IPS-20b (cell line): Measurements from ENCODE around the gene CDC7.

Experiments
- H3K27ac ChIP-seq: one replicate; pipeline ENCODE4 v1.5.1; 2013; ENCODE audit warnings: low read length
- H3K27me3 ChIP-seq: 2 replicates; pipeline ENCODE4 v1.6.1; 2013; ENCODE audit warnings: mild to moderate bottlenecking, low read length, inconsistent platforms; ENCODE audit not compliant: insufficient read depth
- H3K36me3 ChIP-seq: 2 replicates; pipeline ENCODE4 v1.6.1; 2013; ENCODE audit warnings: low read depth, mild to moderate bottlenecking, inconsistent platforms, low read length, moderate library complexity; ENCODE audit not compliant: insufficient read depth
- H3K4me1 ChIP-seq: 2 replicates; pipeline ENCODE4 v1.6.1; 2013; ENCODE audit warnings: mild to moderate bottlenecking, control low read depth, inconsistent platforms, low read length, moderate library complexity; ENCODE audit not compliant: insufficient read depth
- H3K4me3 ChIP-seq: 2 replicates; pipeline ENCODE4 v1.5.1; 2013; ENCODE audit warnings: mild to moderate bottlenecking, low read length, inconsistent platforms
- H3K9ac ChIP-seq: 2 replicates; pipeline ENCODE4 v1.6.1; 2013; ENCODE audit warnings: low read depth, mild to moderate bottlenecking, inconsistent platforms, low read length, moderate library complexity
- H3K9me3 ChIP-seq: 2 replicates; pipeline ENCODE4 v1.6.1; 2013; ENCODE audit warnings: mild to moderate bottlenecking, low read depth, low read length, inconsistent platforms; ENCODE audit not compliant: insufficient read depth

Gene CDC7

DNA sequence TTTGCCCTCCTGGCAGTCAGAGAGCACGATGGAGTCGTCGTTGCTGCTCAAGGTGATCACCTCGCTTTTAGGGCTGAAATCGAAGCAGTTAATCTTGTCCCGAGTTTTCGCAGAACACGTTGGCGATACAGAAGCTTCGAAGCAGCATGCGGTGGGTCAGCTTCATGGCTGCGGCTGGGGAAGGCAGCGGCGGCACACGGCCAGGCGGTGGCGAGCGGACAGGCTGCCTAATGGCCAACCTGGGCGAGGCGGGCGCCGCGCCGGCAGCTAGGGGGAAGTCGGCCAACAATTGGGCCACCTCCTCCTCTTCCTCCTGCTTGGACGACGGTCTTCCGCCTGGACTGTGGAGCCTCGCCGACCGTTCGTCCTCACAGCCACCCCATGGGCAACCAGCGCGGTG, 34.8 kb downstream of the CDC7 start:
- Histone ChIP-seq H3K4me3 (no peak overlapping the region), H3K36me3 (no peaks in the 10 kb centered on the region), H3K27me3 (no peaks in the 10 kb centered on the region), H3K27ac (no peak overlapping the region), H3K9me3 (no peaks in the 10 kb centered on the region), H3K9ac (no peak overlapping the region), H3K4me1 (no peaks in the 10 kb centered on the region)

DNA sequence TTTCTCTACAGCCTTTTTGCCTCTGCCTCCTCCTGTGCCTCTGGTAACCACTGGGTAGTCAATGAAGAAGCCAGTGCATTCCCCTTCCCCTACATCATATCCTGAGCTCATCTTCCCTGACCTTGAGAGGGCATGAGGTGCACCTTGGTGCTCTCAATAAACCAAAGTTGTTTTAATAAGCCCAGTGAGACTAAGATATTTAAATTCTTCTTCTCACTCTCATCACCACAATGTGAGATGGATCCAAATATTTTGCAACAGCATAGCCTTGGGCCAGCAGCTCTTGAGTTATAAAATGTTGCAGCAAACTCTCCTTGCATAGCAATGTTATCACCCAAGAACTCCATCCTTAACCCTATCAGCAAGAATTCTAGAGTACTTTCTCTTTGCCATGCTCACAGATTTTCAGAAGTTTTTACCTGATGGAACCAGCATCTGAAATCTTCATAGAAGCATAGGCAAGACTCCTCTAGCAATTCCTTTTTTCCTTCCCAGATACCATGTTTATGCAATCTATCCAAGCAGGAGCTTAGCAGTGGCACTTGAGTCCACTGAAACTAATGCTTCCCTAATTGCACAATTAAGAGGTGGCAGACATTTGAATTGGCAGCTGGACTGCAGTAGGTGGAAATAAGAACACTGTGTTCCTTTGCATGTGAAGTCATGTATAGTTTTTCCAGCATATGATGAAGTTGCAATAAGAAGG, 36.8 kb downstream of the CDC7 start:
- Histone ChIP-seq H3K27me3 (no peaks in the 10 kb centered on the region), H3K9ac (no peak overlapping the region), H3K36me3 (no peaks in the 10 kb centered on the region), H3K27ac (no peak overlapping the region), H3K4me1 (no peaks in the 10 kb centered on the region), H3K4me3 (no peak overlapping the region), H3K9me3 (no peaks in the 10 kb centered on the region)

DNA sequence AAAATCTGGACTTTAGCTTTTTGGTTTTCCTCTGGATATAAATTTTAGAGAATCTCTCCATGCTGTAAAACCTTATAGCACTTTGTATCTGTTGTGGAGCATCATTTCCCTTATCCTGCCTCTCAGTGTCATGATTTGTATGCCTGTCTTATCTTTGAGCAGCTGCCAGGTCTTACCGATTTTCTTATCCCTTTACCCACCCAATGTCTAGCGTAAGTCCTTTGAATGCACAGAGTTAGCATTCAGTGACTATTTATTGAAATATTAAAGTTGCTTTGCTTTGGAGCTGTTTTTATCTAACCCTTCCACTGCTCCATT, 37.3 kb downstream of the CDC7 start:
- no peak overlapping the region for H3K9ac ChIP-seq
- H3K36me3 ChIP-seq: no peaks in the 10 kb centered on the region
- no peaks in the 10 kb centered on the region for H3K27me3 ChIP-seq
- H3K9me3 ChIP-seq: no peaks in the 10 kb centered on the region
- H3K4me3 ChIP-seq: no peak overlapping the region
- no peaks in the 10 kb centered on the region for H3K4me1 ChIP-seq
- no peak overlapping the region for H3K27ac ChIP-seq

DNA sequence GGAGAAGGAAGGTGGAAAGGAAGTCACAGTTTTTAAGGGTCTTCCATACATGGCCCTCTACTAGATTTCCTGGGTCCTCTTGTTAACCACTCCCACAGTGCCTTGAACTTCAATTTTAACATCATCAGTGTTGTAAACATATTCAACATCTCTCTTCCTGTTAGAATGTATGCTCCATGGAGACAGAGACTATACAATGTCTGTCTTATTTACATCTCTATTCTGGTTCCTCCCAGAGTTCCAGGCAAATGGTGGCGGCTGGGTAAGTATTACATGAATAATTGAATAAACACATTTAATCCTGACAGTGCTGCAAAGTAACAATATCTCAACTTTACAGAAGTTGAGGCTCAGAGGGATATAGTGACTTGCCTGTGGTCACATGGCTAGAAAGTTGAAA, 40.3 kb downstream of the CDC7 start:
- Histone ChIP-seq H3K9me3 (no peaks in the 10 kb centered on the region), H3K4me1 (no peaks in the 10 kb centered on the region), H3K27ac (no peak overlapping the region), H3K4me3 (no peak overlapping the region), H3K27me3 (no peaks in the 10 kb centered on the region), H3K9ac (no peak overlapping the region), H3K36me3 (no peaks in the 10 kb centered on the region)

DNA sequence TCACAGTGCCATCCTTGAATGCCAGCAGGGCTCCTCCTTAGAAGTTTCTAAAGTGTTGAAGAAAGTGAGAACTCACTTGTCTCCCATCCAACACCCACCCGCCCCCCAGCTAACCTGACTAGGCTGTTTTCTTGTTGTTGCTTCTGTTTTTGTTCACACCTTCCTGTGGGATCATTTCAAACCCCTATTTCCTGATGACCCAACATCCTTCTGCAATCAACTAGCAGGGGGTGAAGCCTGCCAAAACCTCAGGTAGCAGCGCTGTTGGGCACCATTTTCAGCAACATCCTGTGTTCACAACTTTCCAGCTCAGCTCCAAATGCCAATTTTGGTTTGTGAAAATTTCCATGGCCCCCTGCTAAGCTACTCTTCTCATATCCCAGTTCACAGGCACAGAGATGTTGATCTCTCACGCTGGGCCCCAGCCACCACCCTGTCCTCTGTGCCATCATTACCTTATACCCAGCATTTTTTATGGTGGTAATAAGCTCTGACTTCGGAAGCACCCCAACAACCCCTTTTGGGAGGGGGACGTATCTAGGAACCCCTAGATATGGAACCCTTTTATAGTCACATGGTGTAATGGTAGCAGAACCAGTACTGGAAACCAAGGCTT, 41.4 kb downstream of the CDC7 start:
- H3K4me3 ChIP-seq: no peak overlapping the region
- H3K27ac ChIP-seq: no peak overlapping the region
- H3K36me3 ChIP-seq: no peaks in the 10 kb centered on the region
- no peaks in the 10 kb centered on the region for H3K4me1 ChIP-seq
- no peaks in the 10 kb centered on the region for H3K9me3 ChIP-seq
- no peaks in the 10 kb centered on the region for H3K27me3 ChIP-seq
- H3K9ac ChIP-seq: no peak overlapping the region

DNA sequence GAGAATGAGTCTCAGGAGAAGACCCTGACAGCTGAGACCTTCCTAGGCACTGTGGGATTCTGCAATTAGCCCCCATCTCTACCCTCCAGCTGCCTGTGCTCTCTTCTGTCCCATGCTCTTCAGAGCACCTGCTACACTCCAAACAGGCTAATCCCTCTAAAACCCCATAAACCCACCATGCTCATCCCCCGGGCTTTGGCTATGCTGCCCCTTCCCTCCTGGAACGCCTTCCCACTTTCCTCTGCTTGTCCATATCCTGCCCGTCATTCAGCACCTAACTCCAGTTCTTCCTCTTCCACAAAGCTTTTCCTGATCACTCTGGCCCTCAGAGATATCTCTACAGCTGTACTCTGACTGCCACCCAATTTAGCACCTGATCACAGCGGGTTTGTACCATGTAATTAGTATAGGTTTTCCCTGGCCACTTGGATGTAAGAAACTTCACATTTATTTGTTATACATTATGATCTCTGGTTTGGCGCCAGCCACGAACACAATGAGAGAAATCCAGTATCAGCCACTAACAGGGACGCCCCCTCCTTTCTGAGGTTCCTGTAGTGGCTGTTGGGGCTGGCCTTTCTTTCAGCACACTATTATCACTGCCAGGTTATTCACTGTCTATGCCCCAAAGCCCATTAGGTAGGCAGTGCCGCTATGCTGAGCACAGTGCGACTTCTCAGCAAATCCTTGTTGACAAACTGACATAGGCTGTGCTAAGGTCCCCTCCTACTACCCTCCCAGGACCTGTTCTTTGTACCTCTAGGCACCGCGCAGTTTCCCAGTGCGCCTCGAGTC, 45.1 kb downstream of the CDC7 start:
- Histone ChIP-seq H3K27me3 (no peaks in the 10 kb centered on the region), H3K36me3 (no peaks in the 10 kb centered on the region), H3K9me3 (no peaks in the 10 kb centered on the region), H3K27ac (no peak overlapping the region), H3K9ac (no peak overlapping the region), H3K4me3 (no peak overlapping the region), H3K4me1 (no peaks in the 10 kb centered on the region)

DNA sequence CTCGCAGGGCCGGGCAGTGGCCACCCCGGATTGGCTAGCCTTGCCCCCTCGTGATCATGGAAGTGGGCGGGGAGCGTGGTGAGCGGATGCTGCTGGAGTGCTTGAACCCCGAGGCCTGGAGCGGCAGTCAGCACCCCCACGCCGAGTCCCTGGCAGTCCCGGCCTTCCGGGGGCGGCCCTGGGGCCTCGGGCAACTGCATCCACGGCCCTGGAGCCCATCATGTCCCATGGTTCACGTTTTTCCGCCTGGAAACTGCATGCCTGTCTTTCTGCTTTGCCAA, 45.6 kb downstream of the CDC7 start:
- Histone ChIP-seq H3K4me3 (no peak overlapping the region), H3K27me3 (no peaks in the 10 kb centered on the region), H3K9me3 (no peaks in the 10 kb centered on the region), H3K36me3 (no peaks in the 10 kb centered on the region), H3K4me1 (no peaks in the 10 kb centered on the region), H3K27ac (no peak overlapping the region), H3K9ac (no peak overlapping the region)

DNA sequence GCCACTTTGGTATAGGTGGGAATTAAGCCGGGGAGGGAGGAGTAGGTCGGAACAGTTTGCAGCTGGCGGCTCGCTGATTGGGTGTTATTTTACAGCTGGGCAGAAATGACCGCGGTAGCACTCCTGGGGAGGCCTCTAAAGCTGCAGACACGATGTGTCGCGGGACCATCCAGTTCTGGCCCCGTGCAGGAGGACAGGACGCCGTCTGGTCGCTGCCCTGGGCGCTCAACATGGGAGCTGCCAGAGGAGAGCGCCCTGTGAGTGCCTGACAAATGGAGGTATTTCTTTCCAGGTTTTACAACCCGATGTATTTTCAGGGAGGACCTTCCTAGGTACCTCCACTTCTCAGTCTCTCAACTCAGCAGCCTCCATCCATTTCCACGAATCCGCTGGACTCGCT, 46.2 kb downstream of the CDC7 start:
- Histone ChIP-seq H3K9me3 (no peaks in the 10 kb centered on the region), H3K36me3 (no peaks in the 10 kb centered on the region), H3K4me1 (no peaks in the 10 kb centered on the region), H3K4me3 (no peak overlapping the region), H3K27ac (no peak overlapping the region), H3K27me3 (no peaks in the 10 kb centered on the region), H3K9ac (no peak overlapping the region)

DNA sequence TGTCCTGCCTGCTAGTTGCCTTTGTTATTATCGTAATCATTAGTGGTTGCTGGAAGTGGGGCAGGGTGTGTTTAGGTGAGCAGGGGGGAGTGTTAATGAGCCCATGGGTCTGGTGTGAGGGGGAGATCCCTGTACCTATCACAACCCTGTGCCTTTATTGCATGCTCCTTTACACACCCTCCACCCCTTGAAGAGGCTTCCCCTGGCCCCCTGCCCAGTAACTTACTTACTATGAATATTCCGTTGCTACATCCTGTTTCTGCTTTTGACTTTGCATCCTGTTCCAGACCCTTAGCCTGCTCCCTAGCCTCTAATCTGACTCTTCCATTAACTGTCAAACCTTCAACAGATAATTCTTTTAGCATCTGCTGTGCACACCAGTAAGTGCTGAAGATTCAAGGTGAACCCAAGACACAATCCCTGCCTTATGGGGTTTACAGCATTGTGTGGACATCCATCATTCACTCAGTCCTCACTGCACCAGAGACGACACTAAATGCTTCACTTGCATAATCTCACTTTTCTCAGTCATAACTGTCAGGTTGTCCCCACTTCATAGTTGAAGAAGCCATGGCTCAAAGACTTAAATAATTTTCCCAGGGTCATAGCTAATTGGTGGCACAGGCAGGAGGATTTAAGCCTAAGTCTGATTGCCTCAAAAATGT, 47.9 kb downstream of the CDC7 start:
- Histone ChIP-seq H3K9me3 (no peaks in the 10 kb centered on the region), H3K4me1 (no peaks in the 10 kb centered on the region), H3K36me3 (no peaks in the 10 kb centered on the region), H3K9ac (no peak overlapping the region), H3K27ac (no peak overlapping the region), H3K27me3 (no peaks in the 10 kb centered on the region), H3K4me3 (no peak overlapping the region)

DNA sequence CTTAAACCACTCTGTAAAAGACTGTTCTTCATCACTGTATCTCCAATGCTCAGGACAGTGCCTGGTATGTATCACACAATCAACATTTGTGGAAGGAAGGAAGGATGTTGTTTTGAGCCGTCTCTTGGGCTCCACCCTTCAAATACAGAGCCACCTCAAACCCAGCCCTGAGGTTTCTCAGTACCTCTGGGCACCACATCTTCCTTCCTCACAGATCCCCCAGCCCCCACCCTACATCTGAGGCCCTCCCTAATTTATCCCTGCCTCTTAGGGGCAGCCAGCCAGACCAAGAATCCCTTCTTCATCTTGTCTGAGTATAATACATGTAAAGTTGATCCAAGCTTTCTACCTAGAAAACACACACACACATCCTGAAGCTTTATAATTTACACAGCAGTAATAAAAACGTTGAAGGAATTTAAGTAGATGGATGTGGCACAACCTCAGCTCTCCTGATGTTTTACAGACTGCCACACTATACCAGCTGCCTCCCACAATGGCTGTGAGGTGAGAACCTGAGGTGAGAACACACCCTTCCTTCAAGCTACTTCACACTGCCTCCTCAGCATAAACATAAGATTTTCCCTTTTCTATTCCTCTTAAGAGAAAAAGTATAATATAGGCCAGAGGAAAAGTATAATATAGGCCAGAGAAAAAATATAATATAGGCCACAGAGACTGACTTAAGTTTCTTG, 48.5 kb downstream of the CDC7 start:
- no peaks in the 10 kb centered on the region for H3K36me3 ChIP-seq
- H3K27ac ChIP-seq: no peak overlapping the region
- H3K27me3 ChIP-seq: no peaks in the 10 kb centered on the region
- no peak overlapping the region for H3K4me3 ChIP-seq
- H3K9ac ChIP-seq: no peak overlapping the region
- H3K9me3 ChIP-seq: no peaks in the 10 kb centered on the region
- H3K4me1 ChIP-seq: no peaks in the 10 kb centered on the region

DNA sequence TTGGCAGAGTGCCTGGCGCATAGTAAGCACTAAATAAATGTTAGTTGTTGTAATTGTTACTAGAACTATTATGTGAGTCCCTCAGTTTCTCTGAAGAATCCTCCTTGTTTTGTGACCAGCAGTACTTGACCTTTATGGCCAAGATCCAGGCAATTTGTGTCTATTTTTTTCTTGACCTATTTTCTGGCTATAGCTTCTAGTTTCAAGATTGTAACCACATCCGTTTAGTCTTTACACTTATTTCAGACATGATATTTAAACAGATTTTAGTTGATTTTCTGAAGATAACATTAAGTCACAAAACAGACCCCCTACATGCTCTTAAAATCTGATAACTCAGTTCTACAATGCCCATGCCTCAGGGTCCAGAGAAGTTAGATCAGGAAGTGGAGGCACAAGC, 50.3 kb downstream of the CDC7 start:
- Histone ChIP-seq H3K9ac (no peak overlapping the region), H3K36me3 (no peaks in the 10 kb centered on the region), H3K9me3 (no peaks in the 10 kb centered on the region), H3K27me3 (no peaks in the 10 kb centered on the region), H3K4me3 (no peak overlapping the region), H3K27ac (no peak overlapping the region), H3K4me1 (no peaks in the 10 kb centered on the region)
